Measurements from ENCODE around the gene YTHDF1.
"Not testable (repeated sequence)": the region's sequence is repeated elsewhere in the genome, so short reads cannot be mapped to it uniquely, and the experiment has no call there.

Gene YTHDF1

GRCh38 chr20:63216041-63216848 is at the start of gene YTHDF1:
Gene YTHDF1, minus strand, starts transcription at chr20:63216131. Its CDS starts 239 bp downstream, at chr20:63215892.
- DNase-seq, result peak; percentile 96

DNA sequence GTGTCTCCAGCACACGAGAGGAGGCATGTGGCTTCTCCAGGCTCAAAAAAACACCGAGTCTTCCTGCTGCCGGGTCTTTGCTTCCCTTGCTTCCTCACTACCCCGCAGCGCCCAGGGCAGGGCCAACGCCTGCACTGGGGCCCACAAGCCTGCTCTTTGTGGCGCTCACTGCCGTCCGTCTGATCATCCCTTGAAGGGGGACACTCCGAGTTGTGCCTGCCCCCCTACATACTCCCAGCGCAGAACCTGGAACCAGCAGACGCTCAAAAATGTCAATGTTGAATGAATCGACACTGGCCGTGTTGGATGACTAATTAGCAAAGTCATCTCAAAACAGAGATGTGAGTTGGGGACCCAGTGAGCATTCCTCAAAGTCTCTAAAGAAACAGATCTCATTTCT is 48.6 kb upstream of the YTHDF1 start:
- DNase-seq, result no peak

- DNase-seq, result no peak
Measured at GRCh38 chr20:63264000-63264399, 48.1 kb upstream of the YTHDF1 start.

GRCh38 chr20:63262836-63263235 is 46.9 kb upstream of the YTHDF1 start:
- DNase-seq, result no peak

DNA sequence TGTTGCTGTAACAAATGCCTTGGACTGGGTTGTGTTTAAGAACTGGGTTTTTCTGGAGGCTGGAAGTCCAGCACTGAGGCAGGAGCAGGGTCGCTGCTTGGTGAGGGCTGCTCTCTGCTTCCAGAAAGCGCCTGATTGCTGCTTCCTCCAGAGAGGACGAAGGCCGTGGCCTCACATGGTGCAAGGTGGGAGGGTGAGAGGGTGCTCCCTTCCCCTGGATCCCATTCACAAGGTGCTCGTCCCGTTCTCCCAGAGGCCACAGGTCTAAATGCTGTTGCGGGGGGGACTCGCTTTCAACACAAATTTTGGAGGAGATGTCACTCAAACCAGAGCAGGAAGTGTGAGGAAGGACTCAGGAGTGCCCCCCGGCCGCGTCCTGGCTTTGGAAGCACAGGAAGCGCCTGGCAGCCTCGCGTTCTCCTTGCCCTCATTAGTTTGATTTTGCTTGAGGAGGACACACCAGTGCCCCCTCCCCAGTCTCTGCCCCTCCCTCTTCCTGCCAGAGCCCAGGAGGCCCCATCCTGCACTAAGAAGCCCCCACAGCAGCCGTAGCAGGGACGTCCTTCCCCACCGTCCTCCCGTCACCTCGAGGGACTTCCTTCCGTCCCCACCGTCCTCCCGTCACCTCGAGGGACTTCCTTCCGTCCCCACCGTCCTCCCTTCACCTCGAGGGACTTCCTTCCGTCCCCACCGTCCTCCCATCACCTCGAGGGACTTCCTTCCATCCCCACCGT is 46.0 kb upstream of the YTHDF1 start:
- no peak for DNase-seq

DNA sequence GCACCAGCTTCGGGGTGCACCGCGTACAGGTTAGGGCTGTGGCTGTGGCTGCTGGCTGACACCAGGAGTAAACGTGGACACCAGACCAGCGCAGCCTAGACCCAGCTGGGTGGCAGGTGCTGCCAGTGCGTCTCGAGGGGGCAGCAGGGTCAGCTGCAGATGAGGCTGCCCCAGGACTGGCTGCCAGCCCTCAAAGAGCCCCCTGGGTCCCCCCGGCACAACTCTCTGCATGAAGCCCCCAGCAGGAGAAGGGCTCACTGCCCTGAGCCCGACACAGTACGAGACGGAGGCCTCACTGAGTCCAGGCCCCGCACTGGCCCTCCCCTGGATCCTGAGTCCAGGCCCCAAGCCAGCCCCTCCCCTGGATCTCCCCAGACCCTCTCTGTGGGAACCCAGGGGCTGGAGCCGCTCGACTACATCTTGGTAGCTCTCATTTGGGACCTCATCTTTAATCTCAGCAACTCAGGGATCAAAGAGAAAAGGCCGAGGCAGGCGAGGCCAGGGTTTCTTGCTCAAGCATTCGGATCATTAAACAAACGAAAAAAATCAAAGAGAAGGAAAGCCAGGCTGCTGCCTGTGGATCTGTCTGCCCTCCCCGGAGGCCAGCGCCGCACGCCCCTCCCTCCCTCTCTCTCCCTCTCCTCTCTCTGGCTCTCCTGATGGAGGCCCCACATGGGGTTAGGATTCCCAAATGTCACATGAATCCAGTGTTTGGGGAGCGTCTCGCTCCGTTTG is 45.3 kb upstream of the YTHDF1 start:
- DNase-seq, result no peak

DNA sequence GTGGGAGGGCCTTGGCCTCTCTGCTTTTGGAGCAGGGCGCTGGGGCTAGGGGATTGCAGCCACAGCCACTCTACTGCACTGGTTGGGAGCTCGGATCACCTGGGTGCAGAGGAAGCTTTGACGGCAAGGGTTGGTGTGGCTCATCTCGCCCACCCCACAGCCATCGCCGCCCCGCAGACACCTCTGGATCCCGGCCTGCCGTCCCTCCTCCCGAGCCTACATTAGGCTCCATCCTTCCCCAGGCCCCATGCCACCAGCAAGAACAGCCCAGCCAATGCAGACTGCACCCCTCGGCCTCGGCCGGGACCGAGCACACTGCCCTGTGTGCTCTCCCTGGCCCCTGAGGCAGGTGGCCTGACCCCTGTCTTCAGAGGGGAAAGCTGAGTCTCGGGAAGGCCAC is 44.6 kb upstream of the YTHDF1 start:
- DNase-seq, result no peak

- DNase-seq, result no peak
Measured at GRCh38 chr20:63259734-63260460, 44.0 kb upstream of the YTHDF1 start.

DNA sequence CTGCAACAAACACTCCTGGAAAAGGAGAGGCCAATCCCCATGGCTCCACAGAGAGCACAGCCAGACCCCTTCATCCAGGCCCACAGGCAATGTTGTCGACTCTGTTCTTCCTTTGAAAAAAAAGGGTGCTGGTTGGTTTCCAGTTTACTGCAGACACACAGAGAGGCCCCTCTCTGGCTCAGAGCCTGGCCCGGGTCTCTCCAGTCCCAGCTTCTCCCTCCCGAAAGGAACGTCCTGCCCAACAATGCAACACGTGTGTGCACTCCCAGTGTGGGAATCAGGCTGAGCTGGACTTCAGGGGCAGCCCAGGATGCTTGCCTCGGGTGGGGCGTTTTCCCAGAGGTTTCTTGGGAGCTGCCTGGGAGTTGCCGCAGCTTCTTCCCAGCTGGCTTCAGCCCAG is 42.9 kb upstream of the YTHDF1 start:
- no peak for DNase-seq

DNA sequence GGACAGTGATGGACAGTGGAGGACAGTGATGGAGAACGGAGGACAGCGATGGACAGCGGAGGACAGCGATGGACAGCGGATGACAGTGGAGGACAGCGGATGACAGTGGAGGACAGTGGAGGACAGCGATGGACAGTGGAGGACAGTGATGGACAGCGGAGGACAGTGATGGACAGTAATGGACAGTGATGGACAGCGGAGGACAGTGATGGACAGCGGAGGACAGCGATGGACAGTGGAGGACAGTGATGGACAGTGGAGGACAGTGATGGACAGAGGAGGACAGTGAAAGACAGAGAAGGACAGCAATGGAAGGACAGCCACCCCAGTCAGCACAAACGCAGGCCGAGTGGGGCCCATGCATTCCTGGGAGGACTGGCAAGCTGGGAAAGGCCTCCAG is 41.7 kb upstream of the YTHDF1 start:
- DNase-seq, result no peak

DNA sequence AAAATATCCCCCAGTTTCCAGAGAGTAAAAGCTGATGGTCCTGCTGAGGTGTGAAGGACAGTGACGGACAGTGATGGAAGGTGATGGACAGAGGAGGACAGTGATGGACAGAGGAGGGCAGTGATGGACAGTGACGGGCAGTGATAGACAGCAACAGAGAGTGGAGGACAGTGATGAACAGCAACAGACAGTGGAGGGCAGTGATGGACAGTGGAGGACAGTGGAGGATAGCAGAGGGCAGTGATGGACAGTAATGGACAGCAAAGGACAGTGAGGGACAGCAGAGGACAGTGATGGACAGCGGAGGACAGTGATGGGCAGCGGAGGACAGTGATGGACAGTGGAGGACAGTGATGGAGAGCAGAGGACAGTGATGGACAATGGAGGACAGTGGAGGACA is 41.0 kb upstream of the YTHDF1 start:
- no peak for DNase-seq

- DNase-seq, result no peak
Measured at GRCh38 chr20:63255931-63256704, 40.2 kb upstream of the YTHDF1 start.

DNA sequence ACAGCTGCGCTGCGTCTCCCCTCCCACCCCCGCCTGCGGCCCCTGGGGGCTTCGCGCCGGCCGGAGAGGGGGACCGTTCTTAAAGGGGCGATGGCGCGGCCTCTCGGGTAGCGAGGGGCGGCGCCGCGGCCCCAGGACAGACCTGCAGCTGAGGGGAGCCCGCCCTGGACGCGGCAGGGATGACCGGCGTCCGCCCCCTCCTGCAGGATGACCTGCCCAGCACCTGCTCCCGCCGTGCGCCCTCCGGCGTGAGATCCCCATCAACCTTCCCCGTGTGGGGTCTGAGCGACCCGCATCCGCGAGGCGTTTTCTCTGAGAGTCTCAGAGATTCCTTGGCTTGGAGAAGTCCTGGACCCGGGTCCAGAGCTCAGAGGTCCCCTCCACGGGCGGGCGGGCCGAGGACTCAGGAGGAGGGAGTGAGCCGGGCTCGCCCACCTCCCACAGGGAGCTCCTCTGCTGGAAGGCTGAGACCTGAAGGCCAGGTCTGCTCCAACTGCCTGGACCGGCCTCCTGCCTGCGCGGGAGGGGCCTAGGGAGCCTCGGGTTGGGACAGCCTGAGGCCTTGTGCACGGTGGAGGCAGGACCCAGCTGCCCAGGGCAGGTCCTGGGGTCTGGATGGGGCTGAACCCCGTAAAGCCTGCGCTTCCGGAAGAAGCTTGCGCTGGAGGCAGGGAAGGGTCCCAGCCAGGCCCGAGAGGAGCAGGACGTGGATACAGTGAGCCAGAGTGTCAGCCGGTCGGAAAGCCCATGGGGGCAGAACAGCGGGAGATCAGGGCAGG is 38.9 kb upstream of the YTHDF1 start:
- no peak for DNase-seq

DNA sequence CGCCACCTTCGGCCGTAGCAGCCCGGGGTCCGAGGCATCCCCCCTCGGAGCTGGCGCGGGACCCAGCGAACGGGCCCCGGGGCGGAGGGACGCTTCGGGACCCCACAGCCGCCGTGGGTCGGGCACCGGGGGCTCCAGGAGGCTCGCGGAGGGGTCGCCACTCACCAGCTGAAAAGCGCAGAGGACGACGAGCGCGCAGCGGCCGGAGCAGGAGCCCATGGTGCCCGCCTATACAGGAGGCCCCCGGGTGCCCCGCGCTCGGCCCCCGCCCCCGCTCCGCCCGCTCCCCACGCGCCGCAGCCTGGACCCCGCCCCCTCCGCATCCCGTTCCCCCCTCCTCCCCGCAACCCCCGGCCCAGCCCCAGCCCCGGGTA is 38.3 kb upstream of the YTHDF1 start, which contains the start of gene NKAIN4:
Gene NKAIN4 (minus strand): TSS at position 232 of the 374 bp plus-strand sequence. CDS start 13 bp downstream, at position 219.
- DNase-seq, result no peak

- DNase-seq, result no peak
Measured at GRCh38 chr20:63253438-63254231, 37.7 kb upstream of the YTHDF1 start.

GRCh38 chr20:63253065-63253437 is 37.1 kb upstream of the YTHDF1 start:
- no peak for DNase-seq

DNA sequence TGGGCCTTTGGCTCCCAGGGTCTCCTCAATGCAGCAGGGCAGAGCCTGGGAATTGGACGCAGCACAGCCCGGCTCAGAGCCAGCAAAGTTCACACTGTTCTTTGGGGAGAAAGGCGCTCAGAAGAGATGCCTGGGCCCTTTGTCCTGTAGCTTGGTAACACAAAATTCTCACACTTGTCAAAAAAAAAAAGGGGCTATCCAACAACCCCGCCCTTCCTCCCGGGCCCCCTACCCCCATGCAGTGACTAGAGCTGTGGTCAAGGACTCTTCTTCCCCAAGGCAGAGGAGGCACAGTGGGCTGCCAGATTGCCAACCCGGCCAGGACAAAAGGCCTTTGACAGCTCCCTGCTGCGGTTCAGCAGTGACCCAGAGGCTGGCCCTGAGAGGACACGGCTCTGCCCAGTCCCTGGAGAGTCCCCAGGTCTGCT is 36.4 kb upstream of the YTHDF1 start:
- DNase-seq, result no peak

DNA sequence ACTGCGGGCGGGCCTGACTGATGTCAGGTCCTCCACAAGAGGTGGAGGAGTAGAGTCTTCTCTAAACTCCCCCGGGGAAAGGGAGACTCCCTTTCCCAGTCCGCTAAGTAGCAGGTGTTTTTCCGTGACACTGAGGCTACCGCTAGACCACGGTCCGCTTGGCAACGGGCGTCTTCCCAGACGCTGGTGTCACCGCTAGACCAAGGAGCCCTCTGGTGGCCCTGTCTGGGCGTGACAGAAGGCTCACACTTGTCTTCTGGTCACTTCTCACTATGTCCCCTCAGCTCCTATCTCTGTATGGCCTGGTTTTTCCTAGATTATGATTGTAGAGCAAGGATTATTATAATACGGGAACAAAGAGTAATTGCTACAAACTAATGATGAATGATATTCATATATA is 35.4 kb upstream of the YTHDF1 start:
- DNase-seq, result not testable (repeated sequence)

GRCh38 chr20:63249891-63250290 is 34.0 kb upstream of the YTHDF1 start:
- DNase-seq, result no peak

DNA sequence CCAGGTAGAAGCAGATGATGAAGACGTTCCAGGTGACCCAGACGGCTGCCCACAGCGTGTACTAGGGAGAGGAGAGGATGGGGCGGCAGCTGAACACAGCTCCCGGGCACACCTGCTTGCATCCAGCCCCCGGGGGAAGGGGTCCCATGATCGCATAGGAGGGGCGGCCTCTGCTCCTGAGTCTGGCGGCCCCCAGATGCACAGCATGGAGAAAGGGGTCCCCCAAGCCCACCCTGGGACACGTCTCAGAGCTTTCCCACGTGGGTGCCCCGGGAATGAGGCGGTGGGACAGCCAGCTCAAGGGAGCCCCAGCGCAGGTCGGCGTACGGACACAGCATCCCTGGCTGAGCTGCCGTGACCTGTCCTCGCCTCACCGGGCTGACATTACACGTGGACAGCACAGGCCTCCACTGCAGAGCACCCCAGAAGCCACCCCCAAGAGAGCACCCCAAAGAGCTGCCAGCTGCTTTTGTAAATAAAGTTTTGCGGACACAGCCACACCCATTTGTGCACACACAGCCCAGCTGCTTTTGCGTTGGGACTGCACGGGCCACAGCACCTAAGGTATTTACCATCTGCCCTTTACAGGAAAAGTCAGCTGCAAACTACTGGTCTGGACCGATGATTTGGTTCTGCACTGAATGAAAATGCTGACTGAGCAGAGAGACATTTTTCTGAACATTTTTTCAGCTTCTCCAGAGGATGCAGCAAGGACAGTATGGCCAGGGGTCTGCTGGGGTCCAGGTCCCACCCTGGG is 33.1 kb upstream of the YTHDF1 start:
- DNase-seq, result no peak
